ENCODE results near the gene DSCAML1. TPM values are rescaled to one million over a fixed set of nuclear protein-coding genes. Genes with fewer than 3 reads are reported as not detected.

Gene DSCAML1
- total and polyA plus RNA-seq, 9 of the 15 experiments (the other 6 are each of a cell fraction or from before 2014, with no cell fraction given): not detected

DNA sequence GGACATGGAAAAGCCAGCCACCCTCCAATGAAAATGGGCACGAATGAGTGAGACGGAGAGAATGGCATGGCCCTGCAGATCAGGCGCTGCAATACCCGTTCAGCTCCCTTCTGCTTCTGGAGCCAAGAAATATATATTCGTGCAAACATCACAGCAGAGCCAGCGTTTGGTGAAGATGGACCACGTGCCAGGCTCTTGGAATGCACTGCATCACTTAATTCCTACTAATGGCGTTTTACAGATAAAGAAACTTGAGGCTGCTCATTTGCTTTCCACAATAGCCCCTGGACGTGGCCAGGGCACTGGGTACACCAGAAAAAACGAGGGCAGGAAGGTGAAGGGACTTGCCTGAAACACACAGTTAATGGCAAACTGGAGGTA, 29.2 kb upstream of the DSCAML1 start (continued):
- TF ChIP-seq, protein P1, sequence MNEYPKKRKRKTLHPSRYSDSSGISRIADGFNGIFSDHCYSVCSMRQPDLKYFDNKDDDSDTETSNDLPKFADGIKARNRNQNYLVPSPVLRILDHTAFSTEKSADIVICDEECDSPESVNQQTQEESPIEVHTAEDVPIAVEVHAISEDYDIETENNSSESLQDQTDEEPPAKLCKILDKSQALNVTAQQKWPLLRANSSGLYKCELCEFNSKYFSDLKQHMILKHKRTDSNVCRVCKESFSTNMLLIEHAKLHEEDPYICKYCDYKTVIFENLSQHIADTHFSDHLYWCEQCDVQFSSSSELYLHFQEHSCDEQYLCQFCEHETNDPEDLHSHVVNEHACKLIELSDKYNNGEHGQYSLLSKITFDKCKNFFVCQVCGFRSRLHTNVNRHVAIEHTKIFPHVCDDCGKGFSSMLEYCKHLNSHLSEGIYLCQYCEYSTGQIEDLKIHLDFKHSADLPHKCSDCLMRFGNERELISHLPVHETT (CRISPR knock-in tag; conservative IDR thresholded peaks at IDR 0.05 in 1 of 2, IDR thresholded peaks at IDR 0.05 in 1 of 2): no peak

- H3K9ac ChIP-seq (ENCODE audit: insufficient read depth in 1 of 2, low read depth in 2 of 2, low read length in 2 of 2): no peak overlapping the region
- ATAC-seq (no peak), DNase-seq (ENCODE audit: extremely low read depth in 1 of 4, low spot score in 3 of 4) (no peak), FAIRE-seq (no peak)
- H3K36me3 ChIP-seq (ENCODE audit: control insufficient read depth, insufficient read depth, low read length): no peaks in the 10 kb centered on the region
- no peak overlapping the region for H3K27ac ChIP-seq (ENCODE audit: extremely low read depth, low read depth, low read length)
- no peak overlapping the region for H2AFZ ChIP-seq (ENCODE audit: low read depth, low read length)
- H3K4me2 ChIP-seq (ENCODE audit: insufficient read depth, low read length): no peak overlapping the region
- peaks cover 25 to 80% of the 10 kb centered on the region in 2 experiments for H3K27me3 ChIP-seq (ENCODE audit: control insufficient read depth in 2 of 2, insufficient read depth in 2 of 2, low read length in 2 of 2)
- POLR2A ChIA-PET: interaction anchor here (0.9 kb wide), 2 partner anchors 8 to 24 kb away, joined by 3 to 8 read pairs; no protein-coding TSS in a partner anchor
- no TSS peak for BruUV-seq (replicated peaks)
- H3K79me2 ChIP-seq (ENCODE audit: control insufficient read depth, insufficient read depth, low read length): no peaks in the 10 kb centered on the region
- no peak overlapping the region for H3K4me3 ChIP-seq
- intact Hi-C loops (cut with micrococcal nuclease): no loop called here
- H3K9me1 ChIP-seq (ENCODE audit: control insufficient read depth, insufficient read depth, low read length): no peaks in the 10 kb centered on the region
- H3K9me3 ChIP-seq (replicated peaks; ENCODE audit: control insufficient read depth, insufficient read depth, low read depth, low read length): no peaks in the 10 kb centered on the region
- in situ Hi-C loops (cut with MboI): no loop called here
- peaks cover 0 to 28% of the 10 kb centered on the region in 2 experiments; a peak in 1 of 5 replicates for H3K4me1 ChIP-seq (replicated peaks in 1 of 2; ENCODE audit: control insufficient read depth in 2 of 2, insufficient read depth in 2 of 2, low read length in 2 of 2)
- CTCF ChIA-PET (ENCODE audit: low intra/inter-chr PET ratio): no interaction called here
- WGBS (ENCODE audit: insufficient coverage, low coverage, missing lambda C conversion rate): 0% methylated on average over 8 of the region's 8 CpGs
- peaks cover 13% of the 10 kb centered on the region; the same call in 1 of the 2 replicates for H4K20me1 ChIP-seq (replicated peaks; ENCODE audit: control insufficient read depth, insufficient read depth, low read length)
- no peak for TF ChIP-seq FIP1L1 (IDR thresholded peaks at IDR 0.05; ENCODE audit: low read depth, low read length, poor library complexity, severe bottlenecking)
- TF ChIP-seq RBM25 (IDR thresholded peaks at IDR 0.05; ENCODE audit: low read depth, low read length, severe bottlenecking): peak; percentile 88
- peak; percentile 51; the same call in 1 of the 2 replicates for TF ChIP-seq BCOR (IDR thresholded peaks at IDR 0.05)
- TF ChIP-seq RCOR1 (IDR thresholded peaks at IDR 0.05; ENCODE audit: borderline replicate concordance in 1 of 2, low read depth in 2 of 2, low read length in 2 of 2): 0 out of 4 replicates have a peak, but pooled peaks of 1 of the 2 experiments have one; percentile 23
- TF ChIP-seq ELK1 (CRISPR knock-in tag; IDR thresholded peaks at IDR 0.05): no peak
- TF ChIP-seq MXD1 (CRISPR knock-in tag; IDR thresholded peaks at IDR 0.05; ENCODE audit: borderline replicate concordance, poor library complexity, severe bottlenecking): no peak
- peak; percentile 35; the same call in 1 of the 2 replicates for TF ChIP-seq ESRRA (IDR thresholded peaks at IDR 0.05; ENCODE audit: borderline replicate concordance, low read depth)
- TF ChIP-seq SMARCA5 (IDR thresholded peaks at IDR 0.05): 0 out of 2 replicates have a peak, but pooled peaks have one; percentile 16
- TF ChIP-seq COPS2 (conservative IDR thresholded peaks at IDR 0.05): no peak
- TF ChIP-seq MCM5 (IDR thresholded peaks at IDR 0.05; ENCODE audit: low read depth): no peak
- no peak for TF ChIP-seq CAMTA2 (CRISPR knock-in tag; conservative IDR thresholded peaks at IDR 0.05)
- no peak for TF ChIP-seq ZNF707 (CRISPR knock-in tag; conservative IDR thresholded peaks at IDR 0.05)
- TF ChIP-seq, protein P2, sequence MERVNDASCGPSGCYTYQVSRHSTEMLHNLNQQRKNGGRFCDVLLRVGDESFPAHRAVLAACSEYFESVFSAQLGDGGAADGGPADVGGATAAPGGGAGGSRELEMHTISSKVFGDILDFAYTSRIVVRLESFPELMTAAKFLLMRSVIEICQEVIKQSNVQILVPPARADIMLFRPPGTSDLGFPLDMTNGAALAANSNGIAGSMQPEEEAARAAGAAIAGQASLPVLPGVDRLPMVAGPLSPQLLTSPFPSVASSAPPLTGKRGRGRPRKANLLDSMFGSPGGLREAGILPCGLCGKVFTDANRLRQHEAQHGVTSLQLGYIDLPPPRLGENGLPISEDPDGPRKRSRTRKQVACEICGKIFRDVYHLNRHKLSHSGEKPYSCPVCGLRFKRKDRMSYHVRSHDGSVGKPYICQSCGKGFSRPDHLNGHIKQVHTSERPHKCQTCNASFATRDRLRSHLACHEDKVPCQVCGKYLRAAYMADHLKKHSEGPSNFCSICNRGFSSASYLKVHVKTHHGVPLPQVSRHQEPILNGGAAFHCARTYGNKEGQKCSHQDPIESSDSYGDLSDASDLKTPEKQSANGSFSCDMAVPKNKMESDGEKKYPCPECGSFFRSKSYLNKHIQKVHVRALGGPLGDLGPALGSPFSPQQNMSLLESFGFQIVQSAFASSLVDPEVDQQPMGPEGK (CRISPR knock-in tag; IDR thresholded peaks at IDR 0.05; ENCODE audit: borderline replicate concordance): no peak
- TF ChIP-seq KDM1A (IDR thresholded peaks at IDR 0.05): 0 out of 4 replicates have a peak, but pooled peaks of 1 of the 2 experiments have one; percentile 27
Observed at GRCh38 chr11:117825538-117826189, 28.6 kb upstream of the DSCAML1 start.

All from K562 (cell line).